ENCODE data around the gene PTPRM.

GRCh38 chr18:8229787-8230186 is 662.7 kb downstream of the PTPRM start:
- TF ChIP-seq POLR2A (IDR thresholded peaks at IDR 0.05): no peak
- no peak for TF ChIP-seq CTCF (IDR thresholded peaks at IDR 0.05)

Measured in lower leg skin (tissue), 3 donors.